Measurements from ENCODE around the gene MPZL1. TPM values are rescaled to one million over a fixed set of nuclear protein-coding genes. Genes with fewer than 3 reads are reported as not detected.

The MPZL1 gene
- total RNA-seq, 1 experiment from 2014 or later: 273 TPM

DNA sequence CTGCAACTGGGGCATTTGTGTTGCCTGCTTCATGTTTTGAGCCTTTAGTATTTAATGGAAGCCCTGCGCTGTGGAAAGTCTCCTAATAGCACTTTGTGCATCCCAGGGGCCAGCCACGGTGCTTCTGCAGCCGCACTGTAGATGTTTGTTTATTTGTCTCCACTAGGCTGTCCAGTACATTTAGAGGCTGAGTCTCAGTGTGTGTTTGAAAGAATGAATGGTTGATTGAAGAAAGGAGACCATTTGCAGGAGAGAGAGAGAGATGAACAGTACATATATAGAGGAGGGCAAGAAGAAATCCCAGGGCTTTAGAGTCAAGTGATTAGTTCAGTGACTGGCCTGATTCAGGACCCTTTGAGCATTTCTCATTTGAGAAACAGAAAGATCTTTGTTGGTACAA lies 33.9 kb downstream of the MPZL1 start:
- ChIA-PET POLR2A (no interaction called here), CTCF (interaction anchor here (0.7 kb wide), 1 partner anchor 1556 kb away, joined by 4 read pairs; no protein-coding TSS in a partner anchor)
- Mint-ChIP-seq H3K36me3 (ENCODE audit: insufficient read depth, unreplicated experiment) (peaks cover 21% of the 10 kb centered on the region), H3K4me1 (ENCODE audit: low read depth, unreplicated experiment) (peaks cover 33% of the 10 kb centered on the region), H3K4me3 (ENCODE audit: unreplicated experiment) (no peak overlapping the region), H3K9me3 (ENCODE audit: unreplicated experiment) (no peaks in the 10 kb centered on the region), H3K27ac (ENCODE audit: unreplicated experiment) (no peak overlapping the region), H3K27me3 (ENCODE audit: insufficient read depth, unreplicated experiment) (no peaks in the 10 kb centered on the region)
- H3K36me3 ChIP-seq (ENCODE audit: control insufficient read depth, insufficient read depth, low read length): no peaks in the 10 kb centered on the region
- intact Hi-C loops (cut with micrococcal nuclease; ENCODE audit: unreplicated experiment): no loop called here
- no peak for DNase-seq
- peaks cover 59% of the 10 kb centered on the region for H3K4me1 ChIP-seq
- TF ChIP-seq, protein P1, sequence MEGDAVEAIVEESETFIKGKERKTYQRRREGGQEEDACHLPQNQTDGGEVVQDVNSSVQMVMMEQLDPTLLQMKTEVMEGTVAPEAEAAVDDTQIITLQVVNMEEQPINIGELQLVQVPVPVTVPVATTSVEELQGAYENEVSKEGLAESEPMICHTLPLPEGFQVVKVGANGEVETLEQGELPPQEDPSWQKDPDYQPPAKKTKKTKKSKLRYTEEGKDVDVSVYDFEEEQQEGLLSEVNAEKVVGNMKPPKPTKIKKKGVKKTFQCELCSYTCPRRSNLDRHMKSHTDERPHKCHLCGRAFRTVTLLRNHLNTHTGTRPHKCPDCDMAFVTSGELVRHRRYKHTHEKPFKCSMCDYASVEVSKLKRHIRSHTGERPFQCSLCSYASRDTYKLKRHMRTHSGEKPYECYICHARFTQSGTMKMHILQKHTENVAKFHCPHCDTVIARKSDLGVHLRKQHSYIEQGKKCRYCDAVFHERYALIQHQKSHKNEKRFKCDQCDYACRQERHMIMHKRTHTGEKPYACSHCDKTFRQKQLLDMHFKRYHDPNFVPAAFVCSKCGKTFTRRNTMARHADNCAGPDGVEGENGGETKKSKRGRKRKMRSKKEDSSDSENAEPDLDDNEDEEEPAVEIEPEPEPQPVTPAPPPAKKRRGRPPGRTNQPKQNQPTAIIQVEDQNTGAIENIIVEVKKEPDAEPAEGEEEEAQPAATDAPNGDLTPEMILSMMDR (IDR thresholded peaks at IDR 0.05; ENCODE audit: insufficient read depth in 1 of 2, low read depth in 1 of 2, low read length in 1 of 2, severe bottlenecking in 1 of 2, unreplicated experiment in 1 of 2): no peak
- no TSS peak for BruUV-seq (replicated peaks)
- no peaks in the 10 kb centered on the region for H3K9me3 ChIP-seq
- H3K4me3 ChIP-seq (ENCODE audit: low read depth, low read length): no peak overlapping the region
- H3K27me3 ChIP-seq (replicated peaks; ENCODE audit: control insufficient read depth, insufficient read depth, low read length): no peaks in the 10 kb centered on the region

DNA sequence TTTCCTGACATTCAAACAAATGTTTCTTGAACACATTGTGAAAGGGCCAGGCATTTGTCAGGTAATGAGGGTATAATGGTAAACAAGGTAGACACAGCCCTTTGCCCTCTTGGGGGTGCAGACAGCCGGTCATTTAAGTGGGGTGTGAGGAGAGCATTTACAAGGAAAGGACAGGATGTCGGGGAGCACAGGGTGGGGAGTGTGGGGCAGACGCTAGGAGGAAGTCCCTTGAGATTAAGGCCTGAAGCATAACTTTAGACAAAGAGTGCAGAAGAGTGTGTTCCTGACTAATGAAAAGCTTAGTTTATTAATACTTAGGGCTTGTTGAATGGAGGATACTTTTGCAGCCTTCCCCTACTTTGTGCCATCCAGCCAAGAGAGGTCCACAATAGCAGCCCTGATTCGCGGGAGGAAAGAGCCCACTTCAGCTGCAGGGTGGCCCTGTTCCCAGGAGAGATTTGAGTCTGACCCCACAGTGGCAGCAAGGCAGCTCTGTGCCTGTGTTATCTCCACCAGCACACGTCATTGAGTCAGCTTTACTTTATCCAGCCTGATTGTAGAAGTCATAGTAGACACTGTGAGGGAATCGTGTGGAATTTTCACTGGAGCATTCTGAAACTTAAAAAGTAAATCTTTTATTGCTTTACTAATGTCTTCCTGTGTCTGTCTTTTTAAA lies 35.1 kb downstream of the MPZL1 start:
- TF ChIP-seq, protein P1 (IDR thresholded peaks at IDR 0.05; ENCODE audit: insufficient read depth in 1 of 2, low read depth in 1 of 2, low read length in 1 of 2, severe bottlenecking in 1 of 2, unreplicated experiment in 1 of 2): no peak
- Histone ChIP-seq H3K27me3 (replicated peaks; ENCODE audit: control insufficient read depth, insufficient read depth, low read length) (no peaks in the 10 kb centered on the region), H3K9me3 (no peaks in the 10 kb centered on the region), H3K36me3 (ENCODE audit: control insufficient read depth, insufficient read depth, low read length) (no peaks in the 10 kb centered on the region; the same call in none of the 2 replicates), H3K4me3 (ENCODE audit: low read depth, low read length) (no peak overlapping the region), H3K4me1 (peaks cover 60% of the 10 kb centered on the region)
- POLR2A ChIA-PET: no interaction called here
- CTCF ChIA-PET: no interaction called here
- no peaks in the 10 kb centered on the region for H3K9me3 Mint-ChIP-seq (ENCODE audit: unreplicated experiment)
- no TSS peak for BruUV-seq (replicated peaks)
- intact Hi-C loops (cut with micrococcal nuclease; ENCODE audit: unreplicated experiment): no loop called here
- DNase-seq: no peak
- H3K27me3 Mint-ChIP-seq (ENCODE audit: insufficient read depth, unreplicated experiment): no peaks in the 10 kb centered on the region
- no peak overlapping the region for H3K4me3 Mint-ChIP-seq (ENCODE audit: unreplicated experiment)
- H3K4me1 Mint-ChIP-seq (ENCODE audit: low read depth, unreplicated experiment): peaks cover 43% of the 10 kb centered on the region
- H3K27ac Mint-ChIP-seq (ENCODE audit: unreplicated experiment): peak overlapping the region; percentile 34
- H3K36me3 Mint-ChIP-seq (ENCODE audit: insufficient read depth, unreplicated experiment): peaks cover 20% of the 10 kb centered on the region

DNA sequence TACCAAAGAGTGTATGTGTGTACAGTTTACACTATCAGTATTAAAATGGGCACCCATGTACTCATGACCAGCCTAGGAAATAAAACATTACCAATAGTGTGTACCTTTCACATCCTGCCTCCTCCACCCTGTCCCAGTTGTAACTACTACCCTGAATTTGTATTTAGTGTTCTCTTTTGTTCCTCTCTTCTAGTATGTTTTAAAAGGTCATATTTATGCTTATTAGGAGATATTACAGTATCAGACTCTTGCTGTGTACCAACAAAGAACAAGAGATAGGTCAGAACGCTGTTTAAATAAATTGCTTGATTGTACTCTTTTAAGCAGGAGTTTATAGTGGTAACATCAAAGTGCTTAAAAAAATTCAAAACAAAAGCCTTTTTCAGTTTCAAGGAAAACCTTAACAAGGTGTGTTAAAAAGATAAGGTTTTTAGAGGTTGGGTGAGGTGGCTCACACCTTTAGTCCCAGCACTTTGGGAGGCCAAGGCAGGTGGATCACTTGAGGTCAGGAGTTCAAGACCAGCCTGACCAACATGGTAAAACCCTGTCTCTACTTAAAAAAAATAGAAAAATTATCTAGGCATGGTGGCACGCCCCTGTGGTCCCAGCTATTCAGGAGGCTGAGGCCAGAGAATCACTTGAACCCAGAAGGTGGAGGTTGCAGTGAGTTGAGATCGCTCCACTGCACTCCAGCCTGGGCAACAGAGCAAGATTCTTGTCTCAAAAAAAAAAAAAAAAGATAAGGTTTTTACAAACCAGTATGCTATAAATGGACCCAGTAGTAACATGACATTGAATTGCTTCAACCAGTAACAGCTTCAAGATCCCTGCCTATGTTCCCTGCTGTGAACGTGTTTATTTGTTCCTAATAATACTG lies 35.9 kb downstream of the MPZL1 start:
- DNase-seq: no peak
- CTCF ChIA-PET: no interaction called here
- no TSS peak for BruUV-seq (replicated peaks)
- POLR2A ChIA-PET: no interaction called here
- H3K36me3 ChIP-seq (ENCODE audit: control insufficient read depth, insufficient read depth, low read length): no peaks in the 10 kb centered on the region; the same call in none of the 2 replicates
- TF ChIP-seq, protein P1 (IDR thresholded peaks at IDR 0.05; ENCODE audit: insufficient read depth in 1 of 2, low read depth in 1 of 2, low read length in 1 of 2, severe bottlenecking in 1 of 2, unreplicated experiment in 1 of 2): no peak
- Mint-ChIP-seq H3K27me3 (ENCODE audit: insufficient read depth, unreplicated experiment) (no peaks in the 10 kb centered on the region), H3K27ac (ENCODE audit: unreplicated experiment) (no peak overlapping the region), H3K4me3 (ENCODE audit: unreplicated experiment) (no peak overlapping the region), H3K9me3 (ENCODE audit: unreplicated experiment) (no peaks in the 10 kb centered on the region), H3K4me1 (ENCODE audit: low read depth, unreplicated experiment) (peaks cover 44% of the 10 kb centered on the region), H3K36me3 (ENCODE audit: insufficient read depth, unreplicated experiment) (peaks cover 18% of the 10 kb centered on the region)
- H3K9me3 ChIP-seq: no peaks in the 10 kb centered on the region
- H3K4me1 ChIP-seq: peaks cover 52% of the 10 kb centered on the region
- intact Hi-C loops (cut with micrococcal nuclease; ENCODE audit: unreplicated experiment): no loop called here
- no peak overlapping the region for H3K4me3 ChIP-seq (ENCODE audit: low read depth, low read length)
- H3K27me3 ChIP-seq (replicated peaks; ENCODE audit: control insufficient read depth, insufficient read depth, low read length): no peaks in the 10 kb centered on the region
